Measurements from ENCODE around the gene CDC6.

The CDC6 gene

DNA sequence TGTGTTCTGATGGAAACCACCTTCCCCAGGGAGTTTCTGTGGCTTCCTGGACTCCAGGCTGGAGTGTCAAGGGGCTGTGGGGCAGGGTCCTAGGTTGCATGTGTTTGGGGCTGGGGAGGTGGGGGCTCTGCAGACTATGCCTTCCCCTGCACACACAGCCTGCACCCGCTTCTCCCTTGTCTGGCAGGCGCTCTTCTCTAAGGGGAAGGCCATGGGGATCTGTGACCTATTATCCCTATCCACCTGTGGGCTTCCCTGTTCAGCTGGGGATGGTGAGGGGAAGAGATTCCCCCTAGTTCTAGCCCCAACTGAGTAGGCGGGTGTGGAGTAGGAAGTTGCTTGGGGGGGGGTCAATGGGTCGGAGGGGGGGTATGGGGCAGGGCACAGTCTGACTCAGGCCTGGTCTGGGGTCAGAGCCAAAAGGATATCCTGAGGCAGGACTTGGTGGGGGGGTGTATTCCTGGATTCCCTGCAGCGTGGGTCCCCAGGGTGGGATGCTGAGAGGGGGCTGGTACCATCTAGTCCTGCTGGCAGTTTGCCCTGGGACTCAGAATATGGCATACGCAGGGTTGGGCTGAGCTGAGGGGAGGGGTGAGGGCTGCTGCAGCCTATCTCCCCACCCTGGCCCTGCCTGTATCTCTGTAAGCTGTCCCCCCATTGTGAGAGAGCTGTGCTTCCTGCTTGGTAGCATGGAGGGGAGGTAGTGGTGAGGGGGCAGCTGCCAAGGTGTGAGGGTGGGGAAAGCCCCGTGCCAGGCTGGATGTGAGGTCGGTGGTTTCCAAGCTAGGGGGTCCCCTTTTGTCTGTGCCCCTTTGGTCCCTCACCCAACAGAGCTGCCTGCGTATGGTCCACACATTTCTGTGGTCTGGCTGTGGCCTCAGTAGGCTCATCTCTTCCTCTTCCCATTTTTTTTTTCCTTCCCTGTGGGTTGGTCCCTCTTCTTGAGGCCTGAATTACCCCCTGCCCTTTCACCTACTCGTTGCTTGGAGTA is 36.0 kb downstream of the CDC6 start:
- DNase-seq (ENCODE audit: low read depth), result no peak

DNA sequence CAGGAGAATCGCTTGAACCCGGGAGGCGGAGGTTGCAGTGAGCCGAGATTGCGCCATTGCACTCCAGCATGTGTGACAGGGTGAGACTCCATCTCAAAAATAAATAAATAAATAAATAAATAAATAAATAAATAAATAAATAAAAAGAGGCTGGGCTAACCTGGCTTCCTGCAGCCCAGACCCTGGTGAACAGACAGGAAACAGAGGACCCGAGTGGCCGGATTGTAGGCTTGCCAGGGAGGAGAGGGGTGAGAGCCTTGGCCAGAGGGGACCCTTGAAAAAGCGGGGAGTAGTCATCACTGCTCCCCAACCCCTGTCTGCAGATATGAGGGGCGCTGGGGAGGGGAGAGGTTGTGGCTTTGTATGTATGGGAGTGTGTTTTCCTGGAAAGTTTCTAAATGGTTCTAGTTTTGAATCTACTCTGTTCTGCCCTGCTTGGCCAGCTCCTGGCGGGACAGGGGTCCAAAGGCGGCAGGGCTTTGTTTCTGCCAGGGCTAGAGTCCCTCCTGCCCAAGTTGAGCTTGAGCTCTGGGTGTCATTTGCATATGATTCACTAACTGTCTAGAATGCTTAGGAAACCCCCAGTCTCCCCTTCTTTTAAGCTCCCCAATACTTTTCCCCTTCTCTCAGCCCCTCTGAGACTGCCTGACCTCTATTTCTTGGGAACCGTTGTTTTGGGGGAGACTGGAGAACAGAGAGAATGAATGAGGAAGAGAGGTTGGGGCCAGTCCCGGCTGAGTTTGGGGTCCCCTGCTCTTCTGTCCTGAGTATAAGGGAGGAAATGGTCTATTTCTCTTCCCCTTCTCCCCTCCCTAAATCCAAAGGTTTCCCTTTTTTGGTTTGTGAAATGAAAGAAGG is 37.7 kb downstream of the CDC6 start:
- no peak for DNase-seq (ENCODE audit: low read depth)

- DNase-seq (ENCODE audit: low read depth), result no peak
Observed at GRCh38 chr17:40326014-40326831, 38.5 kb downstream of the CDC6 start.

DNA sequence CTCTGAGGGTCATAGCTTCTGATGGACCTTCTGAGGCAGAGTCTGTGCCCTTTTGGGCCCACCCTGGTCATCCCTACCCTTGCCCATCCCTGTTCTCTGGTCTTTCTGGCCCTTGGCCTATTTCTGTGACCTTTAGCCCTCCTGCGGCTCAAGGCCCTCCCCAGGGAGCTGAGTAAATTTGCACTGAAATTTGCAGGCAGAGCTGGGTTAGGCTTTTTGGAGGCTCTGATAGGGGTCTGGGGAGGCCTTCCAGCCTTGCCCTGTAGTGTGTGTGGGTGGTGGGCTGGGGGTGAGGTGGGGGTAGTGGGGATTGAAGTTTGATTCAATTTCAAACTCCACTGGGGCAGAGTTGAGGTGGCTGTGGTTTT is 39.1 kb downstream of the CDC6 start:
- no peak for DNase-seq (ENCODE audit: low read depth)

DNA sequence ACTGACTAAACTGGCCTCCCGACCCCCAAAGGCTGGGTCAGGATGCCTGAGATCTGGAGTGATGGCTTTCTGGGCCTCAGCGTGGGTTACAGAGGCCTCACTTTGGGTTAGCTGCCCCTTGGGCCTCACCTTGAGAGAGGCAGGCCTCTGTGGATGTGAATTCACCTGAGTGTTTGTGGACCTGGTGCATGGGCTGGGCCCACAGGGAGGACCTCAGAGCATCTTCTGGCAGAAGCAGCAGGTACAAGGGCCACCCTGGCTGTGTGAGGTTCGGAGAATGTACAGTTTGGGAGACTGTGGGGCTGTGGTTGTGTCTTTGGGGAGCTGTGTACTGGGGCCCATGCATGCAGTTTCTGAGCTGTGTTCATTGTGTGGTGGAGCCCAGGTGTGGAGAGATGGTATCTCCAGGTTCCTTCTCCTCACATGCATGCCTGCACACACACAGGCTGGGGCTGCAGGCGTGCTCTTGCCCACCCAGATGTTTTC is 39.6 kb downstream of the CDC6 start:
- DNase-seq (ENCODE audit: low read depth), result no peak

DNA sequence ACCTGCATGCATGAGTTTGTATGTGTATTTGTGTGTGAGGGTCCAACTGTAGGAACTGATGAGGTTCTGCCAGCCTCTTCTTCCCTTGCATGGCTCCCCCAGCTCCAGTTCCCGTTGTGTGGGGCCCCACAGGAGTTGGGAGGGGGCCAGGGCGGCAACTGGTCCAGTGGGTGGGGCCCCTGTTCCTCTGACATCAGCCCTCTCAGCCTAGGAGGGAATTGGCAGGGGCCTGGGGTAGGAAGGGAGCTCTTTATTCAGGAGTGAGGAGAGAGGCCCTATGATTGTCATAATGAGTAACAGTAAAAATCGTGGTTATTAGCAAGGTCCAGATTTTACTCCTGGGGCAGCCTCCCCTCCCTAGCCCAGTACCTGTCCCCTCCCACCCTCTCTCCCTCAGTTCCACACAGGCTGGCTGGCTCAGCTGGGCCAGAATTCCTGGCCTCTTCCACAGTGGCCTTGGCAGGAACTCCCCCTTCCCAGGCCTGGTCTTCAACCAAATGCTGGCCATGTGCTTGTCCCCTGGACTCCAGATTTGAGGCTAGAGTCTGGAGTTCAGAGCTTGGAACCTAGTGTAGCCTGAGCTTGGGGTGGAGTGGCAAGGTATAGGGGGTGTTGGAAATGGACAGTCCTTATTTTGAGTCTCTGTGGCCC is 40.2 kb downstream of the CDC6 start:
- DNase-seq (ENCODE audit: low read depth), result no peak

- no peak for DNase-seq (ENCODE audit: low read depth)
Observed at GRCh38 chr17:40328386-40328766, 40.7 kb downstream of the CDC6 start.

DNA sequence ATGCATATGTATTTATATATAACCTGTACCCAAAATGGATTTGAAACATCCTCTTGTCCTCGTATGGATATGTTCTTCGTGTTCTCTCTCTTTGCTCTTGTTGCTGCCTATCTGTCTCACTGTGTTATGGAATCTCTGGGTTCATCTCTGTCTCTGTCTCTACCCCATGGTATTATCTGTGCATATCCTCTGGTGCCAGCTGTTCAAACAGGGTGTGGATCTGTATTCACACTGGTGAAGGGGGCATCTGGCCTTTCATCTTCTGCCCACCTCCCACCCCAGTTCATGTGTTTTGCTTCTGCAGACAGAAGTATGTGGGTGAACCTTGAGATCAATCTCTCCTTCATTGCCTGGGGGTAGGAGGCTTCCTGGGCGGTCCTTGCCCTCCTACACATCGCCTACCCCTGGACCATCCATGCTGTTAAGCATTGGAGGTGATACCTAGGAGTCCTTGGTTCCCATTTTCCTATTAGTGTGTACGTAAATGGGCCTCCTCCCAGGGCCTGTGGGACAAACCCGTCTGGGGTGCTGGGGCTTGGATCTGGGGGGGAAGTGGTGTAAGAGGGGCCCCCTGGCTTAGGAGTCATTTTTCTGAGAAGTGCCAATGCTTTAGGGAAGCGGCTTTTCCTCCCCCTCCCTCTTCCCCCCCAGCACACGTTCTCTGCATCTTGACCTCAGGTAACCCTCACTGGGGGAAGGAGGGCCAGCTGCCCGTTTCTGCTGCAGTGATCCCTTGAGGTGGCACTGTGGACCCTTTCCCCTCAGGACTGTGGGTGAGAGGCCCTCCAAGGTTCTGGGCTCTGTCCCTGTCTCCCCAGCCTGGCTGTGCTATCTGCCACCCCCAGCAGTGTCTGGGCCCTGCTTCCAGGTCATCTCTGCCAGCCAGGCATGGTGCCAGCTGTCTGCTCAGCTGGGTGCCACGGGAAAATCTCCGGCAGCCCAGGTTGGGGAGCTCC is 42.4 kb downstream of the CDC6 start:
- no peak for DNase-seq (ENCODE audit: low read depth)

DNA sequence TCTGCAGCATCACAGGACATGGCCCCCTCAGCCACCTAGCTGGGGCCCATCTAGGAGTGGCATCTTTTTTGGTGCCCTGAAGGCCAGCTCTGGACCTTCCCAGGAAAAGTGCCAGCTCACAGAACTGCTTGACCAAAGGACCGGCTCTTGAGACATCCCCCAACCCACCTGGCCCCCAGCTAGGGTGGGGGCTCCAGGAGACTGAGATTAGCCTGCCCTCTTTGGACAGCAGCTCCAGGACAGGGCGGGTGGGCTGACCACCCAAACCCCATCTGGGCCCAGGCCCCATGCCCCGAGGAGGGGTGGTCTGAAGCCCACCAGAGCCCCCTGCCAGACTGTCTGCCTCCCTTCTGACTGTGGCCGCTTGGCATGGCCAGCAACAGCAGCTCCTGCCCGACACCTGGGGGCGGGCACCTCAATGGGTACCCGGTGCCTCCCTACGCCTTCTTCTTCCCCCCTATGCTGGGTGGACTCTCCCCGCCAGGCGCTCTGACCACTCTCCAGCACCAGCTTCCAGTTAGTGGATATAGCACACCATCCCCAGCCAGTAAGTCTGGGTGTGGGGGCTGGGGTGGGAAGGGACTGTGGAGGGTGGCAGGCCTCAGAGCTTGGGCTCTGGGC is 43.3 kb downstream of the CDC6 start:
- no peak for DNase-seq (ENCODE audit: low read depth)

DNA sequence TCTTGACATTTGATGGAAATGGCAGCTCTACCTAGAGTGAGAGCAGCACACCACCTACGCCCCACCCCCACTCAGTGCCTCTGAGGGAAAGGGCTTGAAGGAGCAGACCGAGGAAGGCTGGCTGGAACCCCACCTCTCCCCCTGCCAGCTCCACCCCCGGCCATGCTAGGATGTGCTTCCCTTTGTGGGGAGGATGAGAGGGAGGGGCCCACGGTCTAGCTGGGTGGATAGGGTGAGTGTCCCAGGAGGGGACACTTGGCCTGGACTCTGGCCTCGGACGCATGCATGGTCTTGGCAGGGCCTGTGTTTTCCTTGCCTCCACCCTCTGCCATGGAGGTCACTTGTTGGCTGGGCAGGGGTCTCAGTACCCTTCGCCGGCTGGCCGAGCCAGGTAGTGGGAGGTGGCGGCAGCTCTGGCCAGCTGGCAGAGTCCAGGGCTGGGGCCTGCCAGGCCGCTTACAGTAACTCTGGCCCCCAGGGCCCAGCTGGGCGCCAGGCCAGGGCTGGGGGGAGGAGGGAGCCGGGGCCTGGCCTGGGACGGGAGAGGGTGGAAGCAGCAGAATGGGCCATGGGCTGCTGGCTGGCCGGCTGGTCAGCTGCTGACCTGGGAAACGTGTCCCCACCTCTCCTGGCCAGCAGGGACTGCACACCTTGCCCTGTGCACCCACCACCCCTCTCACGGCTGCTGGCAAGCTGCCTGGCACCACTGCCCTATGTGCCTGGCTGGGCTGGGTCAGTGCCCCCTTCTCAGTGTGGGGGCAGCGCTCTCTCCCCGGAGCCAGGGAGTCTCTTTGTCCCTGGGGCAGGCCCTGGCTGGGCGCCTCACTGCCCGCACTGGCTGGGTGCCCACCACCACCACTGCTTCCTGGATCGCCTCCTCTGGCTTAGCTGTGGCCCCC is 44.3 kb downstream of the CDC6 start:
- no peak for DNase-seq (ENCODE audit: low read depth)

DNA sequence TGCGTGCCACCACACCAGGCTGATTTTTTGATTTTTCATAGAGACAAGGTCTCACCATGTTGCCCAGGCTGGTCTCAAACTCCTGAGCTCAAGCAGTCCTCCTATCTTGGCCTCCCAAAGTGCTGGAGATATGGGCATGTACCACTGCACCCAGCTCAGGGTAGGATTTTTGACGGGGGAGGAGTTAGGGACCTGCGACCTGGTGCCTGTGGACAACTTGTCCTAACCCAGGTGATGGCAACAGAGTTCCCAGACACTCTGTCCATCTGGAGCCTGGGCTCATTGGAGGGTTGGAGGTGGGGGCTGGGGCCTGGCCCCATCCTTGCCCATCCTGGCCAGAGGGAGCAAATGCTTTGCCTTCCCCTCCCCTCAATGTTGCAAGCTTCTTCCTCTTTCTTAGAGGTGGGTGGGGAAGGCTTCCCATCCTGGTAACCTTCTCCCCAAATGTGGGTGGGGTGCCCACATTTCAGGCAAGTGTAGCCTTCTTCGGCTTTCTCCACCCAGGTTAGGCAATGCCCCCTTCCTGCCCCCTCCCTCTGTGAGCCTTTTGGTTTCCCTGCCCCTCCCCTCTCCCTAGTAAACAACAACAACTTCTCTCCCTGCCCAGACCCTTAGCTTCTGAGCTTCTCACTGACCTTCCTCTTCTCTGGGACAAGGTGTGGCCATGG is 46.2 kb downstream of the CDC6 start:
- DNase-seq (ENCODE audit: low read depth), result no peak

DNA sequence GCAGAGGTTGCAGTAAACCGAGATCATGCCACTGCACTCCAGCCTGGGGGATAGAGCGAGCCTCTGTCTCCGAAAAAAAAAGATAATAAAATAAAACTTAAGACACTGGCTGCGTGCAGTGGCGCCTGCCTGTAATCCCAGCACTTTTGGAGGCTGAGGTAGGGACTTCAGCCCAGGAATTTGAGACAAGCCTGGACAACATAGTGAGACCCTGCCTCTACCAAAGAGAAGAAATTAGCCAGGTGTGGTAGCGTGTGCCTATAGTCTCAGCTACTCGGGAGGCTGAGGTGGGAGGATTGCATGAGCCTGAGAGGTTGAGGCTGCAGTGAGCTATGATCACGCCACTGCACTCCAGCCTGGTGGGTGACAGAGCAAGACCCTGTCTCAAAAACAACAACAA is 47.9 kb downstream of the CDC6 start:
- no peak for DNase-seq (ENCODE audit: low read depth)

DNA sequence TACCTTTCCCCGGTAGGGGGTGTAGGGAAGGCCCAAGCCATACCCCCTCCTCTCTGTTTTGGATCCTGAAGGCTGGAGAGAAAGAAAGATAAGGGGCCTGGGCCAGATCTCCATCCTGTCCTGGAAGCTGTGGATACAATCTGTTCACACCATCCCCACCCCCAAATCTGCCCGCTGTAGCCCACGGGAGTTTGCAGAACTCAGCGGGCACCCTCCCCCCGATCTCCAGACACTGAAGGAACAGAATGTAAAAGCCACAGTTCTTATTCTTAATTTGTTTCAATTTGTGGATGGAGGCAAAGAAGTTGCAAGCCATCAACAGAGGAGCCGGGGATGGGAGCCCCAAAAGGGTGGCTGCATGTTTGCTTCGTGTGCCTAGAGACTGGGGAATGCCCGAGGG is 49.7 kb downstream of the CDC6 start:
- DNase-seq (ENCODE audit: low read depth), result no peak

DNA sequence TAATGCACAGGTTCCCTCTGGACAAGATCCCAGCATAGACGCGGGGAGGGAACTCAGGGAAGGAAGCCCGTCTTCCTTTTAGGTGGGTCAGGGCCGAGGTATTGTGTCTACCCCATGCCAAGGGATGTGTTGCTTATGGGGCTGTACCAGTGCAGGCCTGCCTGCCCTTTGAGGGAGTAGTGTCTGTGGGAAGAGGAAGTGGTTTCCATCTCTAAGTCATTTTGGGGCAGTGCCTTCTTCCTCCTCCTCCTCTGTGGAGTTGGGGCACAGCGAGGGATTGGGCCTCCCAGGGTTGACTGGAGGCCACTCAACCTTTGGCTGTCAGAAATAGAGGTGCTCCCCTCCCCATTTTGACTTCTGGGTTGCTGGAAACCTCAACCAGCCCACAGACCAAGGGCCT is 50.4 kb downstream of the CDC6 start:
- DNase-seq (ENCODE audit: low read depth), result no peak

DNA sequence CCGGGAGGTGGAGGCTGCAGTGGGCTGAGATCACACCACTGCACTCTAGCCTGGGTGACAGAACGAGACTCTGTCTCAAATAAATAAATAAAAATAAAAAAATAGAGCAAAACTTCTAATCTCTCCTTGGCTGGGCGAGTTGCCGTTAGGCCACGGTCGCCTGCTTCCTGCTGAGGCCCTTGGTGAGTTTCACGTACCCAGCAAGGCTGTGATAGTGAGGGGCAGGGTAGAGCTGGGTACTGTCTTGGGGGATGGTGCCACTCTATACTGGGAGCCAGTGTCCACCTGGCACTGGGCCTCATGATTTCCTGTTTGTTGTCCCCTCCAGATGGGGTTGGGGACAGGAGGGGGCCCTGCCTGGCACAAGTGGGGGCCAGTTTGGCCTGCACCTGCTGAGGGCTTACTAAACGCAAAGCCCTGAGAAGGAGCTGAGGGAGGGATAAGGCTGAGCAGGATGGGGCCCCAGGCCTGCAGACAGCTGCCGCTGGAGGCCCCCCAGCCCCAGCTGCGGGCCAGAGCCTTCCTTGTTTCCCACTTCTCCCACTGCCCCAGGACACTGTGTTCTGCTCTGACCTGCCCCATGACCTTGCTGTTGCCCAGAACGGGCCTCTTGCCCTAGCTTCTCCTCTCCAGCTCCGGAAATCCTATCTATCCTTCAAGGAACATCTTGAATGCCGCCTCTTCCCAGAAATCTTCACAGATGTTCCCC is 51.4 kb downstream of the CDC6 start:
- no peak for DNase-seq (ENCODE audit: low read depth)

DNA sequence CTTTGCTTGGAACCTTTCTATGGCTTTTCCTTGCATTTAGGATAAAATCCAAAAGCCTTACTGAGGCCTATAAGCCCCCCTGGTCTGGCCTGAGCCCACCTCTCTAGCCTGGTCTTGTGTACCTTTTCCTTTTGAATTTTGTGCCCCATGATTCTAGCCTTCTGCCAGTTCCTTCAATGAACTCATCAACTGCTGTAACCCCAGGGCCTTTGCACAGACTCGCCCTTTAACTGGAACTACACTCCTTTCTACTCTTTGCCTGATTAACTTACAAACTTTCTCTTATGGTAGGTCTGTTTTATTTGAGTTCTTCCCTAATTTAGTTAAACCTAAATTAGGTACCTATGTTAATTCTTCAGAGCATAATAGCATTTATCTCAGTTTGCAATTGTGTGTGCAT is 52.6 kb downstream of the CDC6 start:
- no peak for DNase-seq (ENCODE audit: low read depth)

Measured in stimulated activated CD8-positive, alpha-beta memory T cell treated with anti-CD3 and anti-CD28 coated beads, Interleukin-7, amount 100 ng/mL, for 24 hours (primary cell).